Measurements from ENCODE around the gene TMEM132C.

The TMEM132C gene

GRCh38 chr12:128581321-128581761 is 314.4 kb downstream of the TMEM132C start:
- H3K27me3 ChIP-seq (ENCODE audit: insufficient read depth, poor library complexity, severe bottlenecking), result no peaks in the 10 kb centered on the region
- no peak overlapping the region for H3K27ac ChIP-seq (ENCODE audit: poor library complexity, severe bottlenecking)
- TF ChIP-seq CTCF (IDR thresholded peaks at IDR 0.05; ENCODE audit: poor library complexity, severe bottlenecking), result no peak
- H3K36me3 ChIP-seq (ENCODE audit: low read depth), result no peaks in the 10 kb centered on the region
- DNase-seq (ENCODE audit: low spot score) (no peak), ATAC-seq (ENCODE audit: low read depth) (no peak)
- H3K9me3 ChIP-seq (ENCODE audit: severe bottlenecking), result no peaks in the 10 kb centered on the region
- no peak overlapping the region for H3K4me3 ChIP-seq (ENCODE audit: severe bottlenecking)
- no peaks in the 10 kb centered on the region for H3K4me1 ChIP-seq (ENCODE audit: insufficient read depth, poor library complexity, severe bottlenecking)

GRCh38 chr12:128583453-128583852 is 316.5 kb downstream of the TMEM132C start:
- Histone ChIP-seq H3K36me3 (ENCODE audit: low read depth) (no peaks in the 10 kb centered on the region), H3K4me1 (ENCODE audit: insufficient read depth, poor library complexity, severe bottlenecking) (no peaks in the 10 kb centered on the region), H3K27me3 (ENCODE audit: insufficient read depth, poor library complexity, severe bottlenecking) (no peaks in the 10 kb centered on the region), H3K9me3 (ENCODE audit: severe bottlenecking) (no peaks in the 10 kb centered on the region), H3K4me3 (ENCODE audit: severe bottlenecking) (no peak overlapping the region), H3K27ac (ENCODE audit: poor library complexity, severe bottlenecking) (no peak overlapping the region)
- TF ChIP-seq CTCF (IDR thresholded peaks at IDR 0.05; ENCODE audit: poor library complexity, severe bottlenecking), result no peak
- DNase-seq (ENCODE audit: low spot score) (no peak), ATAC-seq (ENCODE audit: low read depth) (no peak)

GRCh38 chr12:128586451-128587029 is 319.6 kb downstream of the TMEM132C start:
- DNase-seq (ENCODE audit: low spot score) (no peak), ATAC-seq (ENCODE audit: low read depth) (no peak)
- Histone ChIP-seq H3K4me3 (ENCODE audit: severe bottlenecking) (no peak overlapping the region), H3K36me3 (ENCODE audit: low read depth) (no peaks in the 10 kb centered on the region), H3K27me3 (ENCODE audit: insufficient read depth, poor library complexity, severe bottlenecking) (no peaks in the 10 kb centered on the region), H3K4me1 (ENCODE audit: insufficient read depth, poor library complexity, severe bottlenecking) (no peaks in the 10 kb centered on the region), H3K27ac (ENCODE audit: poor library complexity, severe bottlenecking) (no peak overlapping the region), H3K9me3 (ENCODE audit: severe bottlenecking) (no peaks in the 10 kb centered on the region)
- no peak for TF ChIP-seq CTCF (IDR thresholded peaks at IDR 0.05; ENCODE audit: poor library complexity, severe bottlenecking)

- no peaks in the 10 kb centered on the region for H3K27me3 ChIP-seq (ENCODE audit: insufficient read depth, poor library complexity, severe bottlenecking)
- no peaks in the 10 kb centered on the region for H3K9me3 ChIP-seq (ENCODE audit: severe bottlenecking)
- no peaks in the 10 kb centered on the region for H3K4me1 ChIP-seq (ENCODE audit: insufficient read depth, poor library complexity, severe bottlenecking)
- no peak for TF ChIP-seq CTCF (IDR thresholded peaks at IDR 0.05; ENCODE audit: poor library complexity, severe bottlenecking)
- no peak overlapping the region for H3K27ac ChIP-seq (ENCODE audit: poor library complexity, severe bottlenecking)
- no peak overlapping the region for H3K4me3 ChIP-seq (ENCODE audit: severe bottlenecking)
- DNase-seq (ENCODE audit: low spot score) (no peak), ATAC-seq (ENCODE audit: low read depth) (no peak)
- no peaks in the 10 kb centered on the region for H3K36me3 ChIP-seq (ENCODE audit: low read depth)
These were observed 320.9 kb downstream of the TMEM132C start for GRCh38 chr12:128587918-128588317.

- Histone ChIP-seq H3K4me3 (ENCODE audit: severe bottlenecking) (no peak overlapping the region), H3K36me3 (ENCODE audit: low read depth) (no peaks in the 10 kb centered on the region), H3K27me3 (ENCODE audit: insufficient read depth, poor library complexity, severe bottlenecking) (no peaks in the 10 kb centered on the region), H3K9me3 (ENCODE audit: severe bottlenecking) (no peaks in the 10 kb centered on the region), H3K27ac (ENCODE audit: poor library complexity, severe bottlenecking) (no peak overlapping the region), H3K4me1 (ENCODE audit: insufficient read depth, poor library complexity, severe bottlenecking) (no peaks in the 10 kb centered on the region)
- no peak for TF ChIP-seq CTCF (IDR thresholded peaks at IDR 0.05; ENCODE audit: poor library complexity, severe bottlenecking)
- DNase-seq (ENCODE audit: low spot score) (no peak), ATAC-seq (ENCODE audit: low read depth) (no peak)
These were observed 325.3 kb downstream of the TMEM132C start for GRCh38 chr12:128592220-128592744.

All from RWPE2 (cell line).